OCI-LY7 (cell line): ENCODE results near the gene PSD2.

Source experiments
- CTCF ChIP-seq: fragments of 200-600 bp; sonication (generic); conservative IDR thresholded peaks from 2 replicates; pipeline ENCODE4 v1.5.1; 2014; ENCODE audit warnings: mild to moderate bottlenecking, antibody characterized with exemption, low read length, moderate library complexity, mixed read lengths
- EZH2phosphoT487 ChIP-seq: fragments of 200-600 bp; sonication (generic); IDR thresholded peaks from 2 replicates; pipeline ENCODE4 v1.6.1; 2018; ENCODE audit warnings: low read depth, borderline replicate concordance, mild to moderate bottlenecking, mixed run types, antibody characterized with exemption, low read length, moderate library complexity, mixed read lengths

DNA sequence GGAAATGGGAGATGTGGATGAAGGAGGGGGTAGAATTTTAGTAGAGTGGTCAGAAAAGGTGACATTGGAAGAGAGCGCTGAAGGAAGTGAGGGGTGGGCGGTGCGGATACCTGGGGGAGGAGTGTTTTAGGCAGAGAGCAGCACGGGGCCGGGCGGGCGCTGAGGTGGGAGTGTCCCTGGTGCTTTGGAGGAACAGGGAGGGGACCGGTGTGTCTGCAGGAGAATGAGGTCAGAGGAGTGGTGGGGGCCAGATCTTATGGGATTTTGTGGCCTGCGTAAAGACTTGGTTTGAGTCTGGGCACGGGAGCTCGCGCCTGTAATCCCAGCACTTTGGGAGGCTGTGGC is 5.8 kb upstream of the PSD2 start:
- TF ChIP-seq CTCF (no peak), EZH2phosphoT487 (no peak)
